MM.1S (cell line): ENCODE measurements around the gene WDR4.

Experiments
- EZH2phosphoT487 ChIP-seq: fragments of 300-600 bp; sonication (generic); IDR thresholded peaks from 2 replicates; pipeline ENCODE4 v1.6.1; 2018; ENCODE audit warnings: antibody characterized with exemption, low read length
- TF ChIP-seq, protein P1 (sequence below): fragments of 300-600 bp; sonication (generic); IDR thresholded peaks from 2 replicates; pipeline ENCODE4 v1.5.1; 2016; ENCODE audit warnings: antibody characterized with exemption, low read length, mixed read lengths

GRCh38 chr21:42868196-42868595, 11.1 kb downstream of the WDR4 start:
- TF ChIP-seq, protein P1, sequence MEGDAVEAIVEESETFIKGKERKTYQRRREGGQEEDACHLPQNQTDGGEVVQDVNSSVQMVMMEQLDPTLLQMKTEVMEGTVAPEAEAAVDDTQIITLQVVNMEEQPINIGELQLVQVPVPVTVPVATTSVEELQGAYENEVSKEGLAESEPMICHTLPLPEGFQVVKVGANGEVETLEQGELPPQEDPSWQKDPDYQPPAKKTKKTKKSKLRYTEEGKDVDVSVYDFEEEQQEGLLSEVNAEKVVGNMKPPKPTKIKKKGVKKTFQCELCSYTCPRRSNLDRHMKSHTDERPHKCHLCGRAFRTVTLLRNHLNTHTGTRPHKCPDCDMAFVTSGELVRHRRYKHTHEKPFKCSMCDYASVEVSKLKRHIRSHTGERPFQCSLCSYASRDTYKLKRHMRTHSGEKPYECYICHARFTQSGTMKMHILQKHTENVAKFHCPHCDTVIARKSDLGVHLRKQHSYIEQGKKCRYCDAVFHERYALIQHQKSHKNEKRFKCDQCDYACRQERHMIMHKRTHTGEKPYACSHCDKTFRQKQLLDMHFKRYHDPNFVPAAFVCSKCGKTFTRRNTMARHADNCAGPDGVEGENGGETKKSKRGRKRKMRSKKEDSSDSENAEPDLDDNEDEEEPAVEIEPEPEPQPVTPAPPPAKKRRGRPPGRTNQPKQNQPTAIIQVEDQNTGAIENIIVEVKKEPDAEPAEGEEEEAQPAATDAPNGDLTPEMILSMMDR: no peak
- TF ChIP-seq EZH2phosphoT487: no peak
